Measurements from ENCODE around the gene CRABP2. TPM values are rescaled to one million over a fixed set of nuclear protein-coding genes. Genes with fewer than 3 reads are reported as not detected.

The CRABP2 gene
- total and polyA plus RNA-seq, 2 of the 4 experiments (the other 2 are of a cell fraction) = 6.3 to 15.7 TPM

- Histone ChIP-seq H4K91ac (ENCODE audit: insufficient read depth, low read depth, low read length) (peak overlapping the region; percentile 40), H3K9me1 (ENCODE audit: insufficient read depth, low read length) (peaks cover 24% of the 10 kb centered on the region), H3K79me1 (ENCODE audit: low read depth in 1 of 2, low read length in 2 of 2) (peaks cover 0 to 43% of the 10 kb centered on the region in 2 experiments; a peak in 2 of 4 replicates), H2BK5ac (ENCODE audit: low read depth, low read length, poor library complexity, severe bottlenecking) (peak overlapping the region; percentile 2), H3K4me1 (ENCODE audit: control insufficient read depth, insufficient read depth, low read length) (peaks cover 36% of the 10 kb centered on the region), H2BK120ac (ENCODE audit: low read depth, low read length) (peak overlapping the region; percentile 50), H2AK5ac (ENCODE audit: low read depth, low read length) (peak overlapping the region; percentile 55; the same call in 1 of the 2 replicates), H3K36me3 (ENCODE audit: control insufficient read depth, insufficient read depth, low read length) (peaks cover 9% of the 10 kb centered on the region), H3K27ac (ENCODE audit: insufficient read depth, low read length) (peak overlapping the region; percentile 5; the same call in 1 of the 2 replicates), H4K8ac (ENCODE audit: low read depth in 2 of 2, low read length in 2 of 2) (peak overlapping the region in 1 of 2 experiments; percentile 93; a peak in 3 of 4 replicates), H2BK20ac (ENCODE audit: low read depth, low read length) (peak overlapping the region; percentile 72; the same call in 1 of the 2 replicates), H3K9ac (ENCODE audit: low read depth, low read length) (peak overlapping the region; percentile 0; the same call in 1 of the 2 replicates), H3K4me3 (ENCODE audit: insufficient read depth, low read depth, low read length) (no peak overlapping the region), H3K18ac (ENCODE audit: low read depth, low read length) (peak overlapping the region; percentile 2; the same call in 1 of the 2 replicates), H3K56ac (ENCODE audit: extremely low read depth, insufficient read depth, low read length) (no peak overlapping the region), H3K9me3 (ENCODE audit: control insufficient read depth, insufficient read depth, low read length) (no peaks in the 10 kb centered on the region), H3K23ac (ENCODE audit: low read depth, low read length) (peak overlapping the region; percentile 22; the same call in 1 of the 2 replicates), H2AK9ac (replicated peaks; ENCODE audit: low read depth, low read length, poor library complexity) (peak overlapping the region; percentile 75), H4K20me1 (ENCODE audit: insufficient read depth, low read length) (peaks cover under 1% of the 10 kb centered on the region), H3K4me2 (ENCODE audit: low read depth, low read length) (no peak overlapping the region), H3K14ac (replicated peaks; ENCODE audit: low read depth, low read length) (peak overlapping the region; percentile 90), H2BK15ac (ENCODE audit: low read depth, low read length) (no peak overlapping the region), H4K5ac (ENCODE audit: low read depth, low read length) (peak overlapping the region; percentile 45), H3K4ac (ENCODE audit: low read depth, low read length) (peak overlapping the region; percentile 75), H3K27me3 (ENCODE audit: control insufficient read depth, insufficient read depth, low read length) (no peaks in the 10 kb centered on the region), H2AFZ (replicated peaks; ENCODE audit: low read length, poor library complexity) (peak overlapping the region; percentile 25)
- in situ Hi-C loops (cut with MboI; ENCODE audit: low sequenced_read_pairs) = no loop called here
- no TSS peak for BruUV-seq (replicated peaks)
- dilution Hi-C loops (cut with HindIII; ENCODE audit: low sequenced_read_pairs, unreplicated experiment) = no loop called here
- no peak for ATAC-seq (ENCODE audit: low read depth)
- POLR2A ChIA-PET (ENCODE audit: unreplicated experiment) = no interaction called here
- WGBS, 2 experiments (ENCODE audit: extremely low coverage in 2 of 2, insufficient read length in 1 of 2) = 71% methylated on average over 1 of the region's 9 CpGs; no CpG with 5 or more reads in 1 of the 2 experiments
- intact Hi-C loops (cut with micrococcal nuclease) = no loop called here
- CTCF ChIA-PET = no interaction called here
- DNase-seq = no peak
- TF ChIP-seq, protein P1, sequence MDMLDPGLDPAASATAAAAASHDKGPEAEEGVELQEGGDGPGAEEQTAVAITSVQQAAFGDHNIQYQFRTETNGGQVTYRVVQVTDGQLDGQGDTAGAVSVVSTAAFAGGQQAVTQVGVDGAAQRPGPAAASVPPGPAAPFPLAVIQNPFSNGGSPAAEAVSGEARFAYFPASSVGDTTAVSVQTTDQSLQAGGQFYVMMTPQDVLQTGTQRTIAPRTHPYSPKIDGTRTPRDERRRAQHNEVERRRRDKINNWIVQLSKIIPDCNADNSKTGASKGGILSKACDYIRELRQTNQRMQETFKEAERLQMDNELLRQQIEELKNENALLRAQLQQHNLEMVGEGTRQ (IDR thresholded peaks at IDR 0.05; ENCODE audit: low read depth, low read length) = no peak
- TF ChIP-seq MXI1 (IDR thresholded peaks at IDR 0.05; ENCODE audit: borderline replicate concordance, low read depth, low read length) (no peak), MAFK (IDR thresholded peaks at IDR 0.05; ENCODE audit: low read depth, low read length) (no peak), RFX5 (IDR thresholded peaks at IDR 0.05; ENCODE audit: low read depth, low read length) (no peak), RCOR1 (IDR thresholded peaks at IDR 0.05; ENCODE audit: insufficient replicate concordance, low read length) (no peak), POLR2A (IDR thresholded peaks at IDR 0.05; ENCODE audit: low read depth, low read length) (no peak), FOS (IDR thresholded peaks at IDR 0.05; ENCODE audit: low read depth, low read length) (no peak), ELK1 (IDR thresholded peaks at IDR 0.05; ENCODE audit: borderline replicate concordance, low read depth, low read length) (no peak), SMC3 (IDR thresholded peaks at IDR 0.05; ENCODE audit: low read depth, low read length) (no peak), RAD21 (IDR thresholded peaks at IDR 0.05; ENCODE audit: low read length) (no peak), BHLHE40 (IDR thresholded peaks at IDR 0.05; ENCODE audit: low read depth, low read length) (no peak), NFE2L2 (IDR thresholded peaks at IDR 0.05; ENCODE audit: low read depth, low read length) (no peak), CEBPB (IDR thresholded peaks at IDR 0.05; ENCODE audit: low read depth, low read length) (no peak)
- TF ChIP-seq, protein P2, sequence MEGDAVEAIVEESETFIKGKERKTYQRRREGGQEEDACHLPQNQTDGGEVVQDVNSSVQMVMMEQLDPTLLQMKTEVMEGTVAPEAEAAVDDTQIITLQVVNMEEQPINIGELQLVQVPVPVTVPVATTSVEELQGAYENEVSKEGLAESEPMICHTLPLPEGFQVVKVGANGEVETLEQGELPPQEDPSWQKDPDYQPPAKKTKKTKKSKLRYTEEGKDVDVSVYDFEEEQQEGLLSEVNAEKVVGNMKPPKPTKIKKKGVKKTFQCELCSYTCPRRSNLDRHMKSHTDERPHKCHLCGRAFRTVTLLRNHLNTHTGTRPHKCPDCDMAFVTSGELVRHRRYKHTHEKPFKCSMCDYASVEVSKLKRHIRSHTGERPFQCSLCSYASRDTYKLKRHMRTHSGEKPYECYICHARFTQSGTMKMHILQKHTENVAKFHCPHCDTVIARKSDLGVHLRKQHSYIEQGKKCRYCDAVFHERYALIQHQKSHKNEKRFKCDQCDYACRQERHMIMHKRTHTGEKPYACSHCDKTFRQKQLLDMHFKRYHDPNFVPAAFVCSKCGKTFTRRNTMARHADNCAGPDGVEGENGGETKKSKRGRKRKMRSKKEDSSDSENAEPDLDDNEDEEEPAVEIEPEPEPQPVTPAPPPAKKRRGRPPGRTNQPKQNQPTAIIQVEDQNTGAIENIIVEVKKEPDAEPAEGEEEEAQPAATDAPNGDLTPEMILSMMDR (conservative IDR thresholded peaks at IDR 0.05; ENCODE audit: low read depth, low read length) = no peak
Measured at GRCh38 chr1:156667968-156668709, 37.2 kb downstream of the CRABP2 start.
